HepG2 (cell line): ENCODE data around the gene ANKS4B. TPM values are rescaled to one million over a fixed set of nuclear protein-coding genes. Genes with fewer than 3 reads are reported as not detected.

ENCODE experiments used
- ARNT2 ChIP-seq: sonication (generic); formaldehyde crosslinking; IDR thresholded peaks from 2 replicates; pipeline ENCODE4 v1.8.0; 2022; ENCODE audit warnings: mild to moderate bottlenecking, low read depth, missing genetic modification reagents, moderate library complexity
- ATF3 ChIP-seq: sonication (generic); formaldehyde crosslinking; IDR thresholded peaks from 2 replicates; pipeline ENCODE4 v1.4.0; 2020; ENCODE audit warnings: missing genetic modification reagents
- BRCA1 ChIP-seq: sonication (generic); formaldehyde crosslinking; IDR thresholded peaks from 2 replicates; pipeline ENCODE4 v1.4.0; 2020; ENCODE audit warnings: missing genetic modification reagents
- CHD2 ChIP-seq: IDR thresholded peaks from 2 replicates; pipeline ENCODE4 v1.6.1; 2011; ENCODE audit warnings: low read depth, low read length, improper control_type of control experiment
- HDAC1 ChIP-seq: sonication (generic); formaldehyde crosslinking; IDR thresholded peaks from 2 replicates; pipeline ENCODE4 v1.5.1; 2020; ENCODE audit warnings: mild to moderate bottlenecking, missing genetic modification reagents
- HMG20B ChIP-seq: conservative IDR thresholded peaks from 2 replicates; pipeline ENCODE4 v1.6.1; 2016; ENCODE audit warnings: missing genetic modification reagents, missing compliant biosample characterization
- HMGXB4 ChIP-seq, 2 experiments: sonication (generic) in 1 of 2; formaldehyde crosslinking in 1 of 2; IDR thresholded peaks; 2 replicates each; pipeline versions ENCODE4 v1.4.0 to v1.6.1; 2018 to 2020; ENCODE audit warnings: missing genetic modification reagents in 2 of 2, borderline replicate concordance in 1 of 2, low read depth in 1 of 2, mild to moderate bottlenecking in 1 of 2, missing biosample characterization in 1 of 2
- IKZF5 ChIP-seq: IDR thresholded peaks from 2 replicates; pipeline ENCODE4 v1.6.1; 2018; ENCODE audit warnings: missing genetic modification reagents, mild to moderate bottlenecking, missing compliant biosample characterization
- IRF2 ChIP-seq: IDR thresholded peaks from 2 replicates; pipeline ENCODE4 v1.6.1; 2018; ENCODE audit warnings: missing genetic modification reagents, missing compliant biosample characterization
- KLF13 ChIP-seq: sonication (generic); formaldehyde crosslinking; IDR thresholded peaks from 2 replicates; pipeline ENCODE4 v1.4.0; 2020; ENCODE audit warnings: mild to moderate bottlenecking, missing genetic modification reagents
- KLF6 ChIP-seq: IDR thresholded peaks from 2 replicates; pipeline ENCODE4 v1.8.0; 2016; ENCODE audit warnings: missing biosample characterization, missing genetic modification reagents
- ONECUT2 ChIP-seq: sonication (generic); formaldehyde crosslinking; IDR thresholded peaks from 2 replicates; pipeline ENCODE4 v1.4.0; 2020; ENCODE audit warnings: missing genetic modification reagents
- PCBP2 ChIP-seq: fragments of 200-400 bp; formaldehyde crosslinking; optimal IDR thresholded peaks from 2 replicates; pipeline ENCODE3; 2018; ENCODE audit warnings: low read length, low read depth; ENCODE audit not compliant: poor library complexity, severe bottlenecking
- PHF21A ChIP-seq: sonication (generic); formaldehyde crosslinking; IDR thresholded peaks from 2 replicates; pipeline ENCODE4 v1.5.0; 2020; ENCODE audit warnings: mild to moderate bottlenecking, missing genetic modification reagents
- PITX1 ChIP-seq: sonication (generic); formaldehyde crosslinking; IDR thresholded peaks from 2 replicates; pipeline ENCODE4 v1.5.1; 2020; ENCODE audit warnings: mild to moderate bottlenecking, missing genetic modification reagents
- RELA ChIP-seq: sonication (generic); formaldehyde crosslinking; IDR thresholded peaks from 2 replicates; pipeline ENCODE4 v1.4.0; 2020; ENCODE audit warnings: missing genetic modification reagents
- SAP130 ChIP-seq: IDR thresholded peaks from 2 replicates; pipeline ENCODE4 v1.6.1; 2016; ENCODE audit warnings: low read depth
- SRSF1 ChIP-seq: fragments of 200-400 bp; formaldehyde crosslinking; optimal IDR thresholded peaks from 2 replicates; pipeline ENCODE3; 2017; ENCODE audit warnings: mild to moderate bottlenecking, low read depth, low read length, moderate library complexity
- SYNCRIP ChIP-seq: fragments of 200-400 bp; formaldehyde crosslinking; IDR thresholded peaks from 2 replicates; pipeline ENCODE4 v1.6.1; 2018; ENCODE audit warnings: mild to moderate bottlenecking, low read depth, low read length; ENCODE audit not compliant: insufficient read depth
- TOE1 ChIP-seq: sonication (generic); formaldehyde crosslinking; IDR thresholded peaks from 2 replicates; pipeline ENCODE4 v1.4.0; 2020; ENCODE audit warnings: mild to moderate bottlenecking, missing genetic modification reagents
- ZFP82 ChIP-seq: sonication (generic); formaldehyde crosslinking; IDR thresholded peaks from 2 replicates; pipeline ENCODE4 v1.5.1; 2020; ENCODE audit warnings: mild to moderate bottlenecking, missing genetic modification reagents, borderline replicate concordance
- ZFX ChIP-seq: sonication (generic); formaldehyde crosslinking; IDR thresholded peaks from 2 replicates; pipeline ENCODE4 v1.4.0; 2020; ENCODE audit warnings: mild to moderate bottlenecking, low read depth, missing genetic modification reagents, moderate library complexity
- ZNF337 ChIP-seq: sonication (generic); formaldehyde crosslinking; IDR thresholded peaks from 2 replicates; pipeline ENCODE4 v1.5.1; 2020; ENCODE audit warnings: missing genetic modification reagents, low read depth, mild to moderate bottlenecking, borderline replicate concordance
- ZNF501 ChIP-seq: sonication (generic); formaldehyde crosslinking; IDR thresholded peaks from 2 replicates; pipeline ENCODE4 v1.5.1; 2020; ENCODE audit warnings: mild to moderate bottlenecking, moderate library complexity, missing genetic modification reagents
- ZNF652 ChIP-seq: IDR thresholded peaks from 2 replicates; pipeline ENCODE4 v1.6.1; 2016; ENCODE audit warnings: low read depth, borderline replicate concordance
- ZNF737 ChIP-seq: sonication (generic); formaldehyde crosslinking; IDR thresholded peaks from 2 replicates; pipeline ENCODE4 v1.5.0; 2020; ENCODE audit warnings: missing genetic modification reagents, mild to moderate bottlenecking, borderline replicate concordance
- ZSCAN5A ChIP-seq: sonication (generic); formaldehyde crosslinking; IDR thresholded peaks from 2 replicates; pipeline ENCODE4 v1.8.0; 2022; ENCODE audit warnings: mild to moderate bottlenecking, missing genetic modification reagents, borderline replicate concordance
- polyA plus RNA-seq, 8 experiments: library from polyadenylated mRNA; depleted of rRNA in 3 of 8; stranded (reverse) in 7 of 8; unstranded in 1 of 8; fragments of >200 nt; fragmentation: Illumina TruSeq in 4 of 8; extraction: Trizol in 4 of 8; gene quantifications; 2 replicates each; pipeline versions ENCODE4 v1.2.1 to v1.2.3, GENCODE V29; 2011 to 2016; ENCODE audit warnings: low read depth in 4 of 8, missing spikeins in 1 of 8, mixed read lengths in 1 of 8; ENCODE audit not compliant: insufficient read depth in 1 of 8
- total RNA-seq, 5 experiments: library from RNA; depleted of rRNA; stranded (reverse); fragments of >200 nt; fragmentation: Illumina TruSeq; extraction: Trizol; gene quantifications; 2 replicates each; pipeline ENCODE4 v1.2.3, GENCODE V29; 2016; ENCODE audit warnings: low read depth in 1 of 5

Gene ANKS4B
- total and polyA plus RNA-seq, 2 of the 13 experiments (the other 11 are each of a cell fraction or from before 2014, with no cell fraction given) = 6.5 to 30.0 TPM

- TF ChIP-seq ZFX (CRISPR knock-in tag) (no peak), ZNF337 (no peak), RELA (CRISPR knock-in tag) (no peak), PHF21A (CRISPR knock-in tag) (no peak), SAP130 (peak; percentile 94), IKZF5 (CRISPR knock-in tag) (peak; percentile 77), KLF6 (no peak), ARNT2 (CRISPR knock-in tag) (no peak), SYNCRIP (no peak), PCBP2 (no peak), ONECUT2 (no peak), ZFP82 (CRISPR knock-in tag) (no peak), KLF13 (CRISPR knock-in tag) (no peak), ZNF501 (no peak), TOE1 (CRISPR knock-in tag) (no peak), HMGXB4 (CRISPR knock-in tag; IDR thresholded peaks at IDR 0.05; ENCODE audit: borderline replicate concordance in 1 of 2, low read depth in 1 of 2) (peak in 1 of 2 experiments; percentile 61; a peak in 1 of 4 replicates), ZSCAN5A (CRISPR knock-in tag) (no peak), HDAC1 (peak; percentile 75), CHD2 (no peak), IRF2 (CRISPR knock-in tag) (peak; percentile 58; the same call in 1 of the 2 replicates), ZNF652 (CRISPR knock-in tag) (peak; percentile 21; the same call in 1 of the 2 replicates), SRSF1 (no peak), PITX1 (CRISPR knock-in tag) (no peak; the same call in 1 of the 2 replicates), ATF3 (CRISPR knock-in tag) (peak; percentile 33; the same call in 1 of the 2 replicates), HMG20B (CRISPR knock-in tag) (no peak; the same call in 1 of the 2 replicates), ZNF737 (CRISPR knock-in tag) (no peak), BRCA1 (CRISPR knock-in tag) (no peak)
Measured at GRCh38 chr16:21186326-21186691, 47.2 kb upstream of the ANKS4B start (continued).
